NCI-H748 treated with DMSO at 0.1 percent for 48 hours (cell line): ENCODE data around the gene DCLK2.

ENCODE experiments used
- DNase-seq: peaks from one replicate; lab custom pipeline; 2025; lab: John Stamatoyannopoulos, UW

Gene DCLK2

GRCh38 chr4:150242820-150243458, 164.7 kb downstream of the DCLK2 start:
- no peak for DNase-seq

- DNase-seq: no peak
Observed at GRCh38 chr4:150243932-150244331, 165.7 kb downstream of the DCLK2 start.

GRCh38 chr4:150244600-150244999, 166.4 kb downstream of the DCLK2 start:
- peak; percentile 41 for DNase-seq

GRCh38 chr4:150247184-150247583, 168.9 kb downstream of the DCLK2 start:
- no peak for DNase-seq

- no peak for DNase-seq
Observed at GRCh38 chr4:150248181-150248580, 169.9 kb downstream of the DCLK2 start.

- no peak for DNase-seq
Observed at GRCh38 chr4:150250293-150250997, 172.2 kb downstream of the DCLK2 start.

- no peak for DNase-seq
Observed at GRCh38 chr4:150250998-150251651, 172.9 kb downstream of the DCLK2 start.

GRCh38 chr4:150251752-150252190, 173.5 kb downstream of the DCLK2 start:
- DNase-seq: no peak

GRCh38 chr4:150252306-150252705, 174.1 kb downstream of the DCLK2 start:
- no peak for DNase-seq

GRCh38 chr4:150252741-150253140, 174.5 kb downstream of the DCLK2 start:
- DNase-seq: no peak

GRCh38 chr4:150253416-150253815, 175.2 kb downstream of the DCLK2 start:
- no peak for DNase-seq

- no peak for DNase-seq
Observed at GRCh38 chr4:150253965-150254630, 175.9 kb downstream of the DCLK2 start.

GRCh38 chr4:150255610-150256224, 177.5 kb downstream of the DCLK2 start:
- DNase-seq: no peak

GRCh38 chr4:150256225-150256620, 178.0 kb downstream of the DCLK2 start:
- no peak for DNase-seq

GRCh38 chr4:150256841-150257730, 178.8 kb downstream of the DCLK2 start:
- no peak for DNase-seq

- DNase-seq: no peak
Observed at GRCh38 chr4:150258569-150258968, 180.3 kb downstream of the DCLK2 start.

- no peak for DNase-seq
Observed at GRCh38 chr4:150259861-150260567, 181.8 kb downstream of the DCLK2 start.

GRCh38 chr4:150261571-150261970, 183.3 kb downstream of the DCLK2 start:
- no peak for DNase-seq

GRCh38 chr4:150262611-150263010, 184.4 kb downstream of the DCLK2 start:
- DNase-seq: no peak

GRCh38 chr4:150264595-150265161, 186.4 kb downstream of the DCLK2 start:
- DNase-seq: no peak
